Neural progenitor cell (in vitro differentiated cells): Measurements from ENCODE around the gene PRLR. TPM values are rescaled to one million over a fixed set of nuclear protein-coding genes. Genes with fewer than 3 reads are reported as not detected.

Experiments
- DNase-seq: peaks from one replicate; pipeline ENCODE4 v3.0.0-alpha.2; 2016; ENCODE audit warnings: low spot score
- H2AFZ ChIP-seq: fragments of 200-600 bp; sonication (generic); replicated peaks from 2 replicates; pipeline ENCODE4 v1.6.1; 2016; ENCODE audit warnings: antibody characterized with exemption
- H3F3A ChIP-seq: fragments of 200-600 bp; sonication (generic); 2 replicates; pipeline ENCODE4 v1.6.1; 2016; ENCODE audit warnings: antibody characterized with exemption, low read depth
- H3K27ac ChIP-seq: fragments of 200-600 bp; sonication (generic); 2 replicates; pipeline ENCODE4 v1.5.1; 2016; ENCODE audit warnings: mild to moderate bottlenecking
- H3K27me3 ChIP-seq: fragments of 200-600 bp; sonication (generic); 2 replicates; pipeline ENCODE4 v1.6.1; 2016; ENCODE audit warnings: mild to moderate bottlenecking, moderate library complexity
- H3K36me3 ChIP-seq: fragments of 200-600 bp; sonication (generic); 2 replicates; pipeline ENCODE4 v1.5.1; 2016
- H3K4me1 ChIP-seq: fragments of 200-600 bp; sonication (generic); 2 replicates; pipeline ENCODE4 v1.6.1; 2016; ENCODE audit warnings: mixed run types
- H3K4me2 ChIP-seq: fragments of 200-600 bp; sonication (generic); 2 replicates; pipeline ENCODE4 v1.6.1; 2016
- H3K4me3 ChIP-seq: fragments of 200-600 bp; sonication (generic); 2 replicates; pipeline ENCODE4 v1.5.1; 2016
- H3K79me2 ChIP-seq: fragments of 200-600 bp; sonication (generic); 2 replicates; pipeline ENCODE4 v1.6.1; 2016; ENCODE audit warnings: low read depth
- H3K9ac ChIP-seq: fragments of 200-600 bp; sonication (generic); 2 replicates; pipeline ENCODE4 v1.6.1; 2016
- H3K9me3 ChIP-seq: fragments of 200-600 bp; sonication (generic); 2 replicates; pipeline ENCODE4 v1.5.1; 2016; ENCODE audit warnings: low read depth
- H4K20me1 ChIP-seq: fragments of 200-600 bp; sonication (generic); 2 replicates; pipeline ENCODE4 v1.6.1; 2016; ENCODE audit warnings: low read depth
- H3K27ac Mint-ChIP-seq: 3 replicates; pipeline ENCODE4 v1.8.0; 2021; ENCODE audit warnings: mixed read lengths
- H3K27me3 Mint-ChIP-seq: 2 replicates; pipeline ENCODE4 v1.8.0; 2022; ENCODE audit warnings: low read depth, mild to moderate bottlenecking, inconsistent platforms, moderate library complexity, mixed read lengths; ENCODE audit not compliant: insufficient read depth
- H3K36me3 Mint-ChIP-seq: 3 replicates; pipeline ENCODE4 v1.8.0; 2021; ENCODE audit warnings: mixed read lengths
- H3K4me1 Mint-ChIP-seq: 3 replicates; pipeline ENCODE4 v1.8.0; 2021; ENCODE audit warnings: mixed read lengths
- H3K4me3 Mint-ChIP-seq: 3 replicates; pipeline ENCODE4 v1.8.0; 2021; ENCODE audit warnings: mild to moderate bottlenecking, moderate library complexity, mixed read lengths
- H3K9me3 Mint-ChIP-seq: 3 replicates; pipeline ENCODE4 v1.8.0; 2020; ENCODE audit warnings: mixed read lengths
- CTCF ChIP-seq: fragments of 200-600 bp; sonication (generic); IDR thresholded peaks from 2 replicates; pipeline ENCODE4 v1.5.1; 2017; ENCODE audit warnings: antibody characterized with exemption, mild to moderate bottlenecking
- EZH2 ChIP-seq: fragments of 200-600 bp; sonication (generic); IDR thresholded peaks from 2 replicates; pipeline ENCODE4 v1.6.1; 2017; ENCODE audit warnings: antibody characterized with exemption, mild to moderate bottlenecking, moderate library complexity
- EZH2phosphoT487 ChIP-seq: fragments of 200-600 bp; sonication (generic); IDR thresholded peaks from 2 replicates; pipeline ENCODE4 v1.6.1; 2017; ENCODE audit warnings: antibody characterized with exemption
- total RNA-seq: library from RNA; depleted of rRNA; stranded (reverse); fragments of >200 nt; gene quantifications from 2 replicates; pipeline ENCODE4 v1.2.3, GENCODE V29; 2015; ENCODE audit warnings: low replicate concordance

The PRLR gene
- total RNA-seq, 1 donor from 2014 or later = 0.51 TPM

- no peaks in the 10 kb centered on the region for H3K4me1 ChIP-seq
- no peaks in the 10 kb centered on the region for H4K20me1 ChIP-seq
- TF ChIP-seq EZH2 (no peak), CTCF (no peak), EZH2phosphoT487 (no peak)
- Mint-ChIP-seq H3K9me3 (peaks cover 5% of the 10 kb centered on the region), H3K4me1 (no peaks in the 10 kb centered on the region), H3K27me3 (peaks cover 2% of the 10 kb centered on the region), H3K36me3 (no peaks in the 10 kb centered on the region), H3K27ac (no peak overlapping the region), H3K4me3 (no peak overlapping the region)
- no peaks in the 10 kb centered on the region for H3K36me3 ChIP-seq
- no peak overlapping the region for H3K27ac ChIP-seq
- no peaks in the 10 kb centered on the region for H3K27me3 ChIP-seq
- no peak overlapping the region for H3K4me3 ChIP-seq
- DNase-seq = no peak
- no peaks in the 10 kb centered on the region for H3F3A ChIP-seq
- no peak overlapping the region for H3K4me2 ChIP-seq
- H2AFZ ChIP-seq = peak overlapping the region; percentile 28
- no peak overlapping the region for H3K9ac ChIP-seq
- no peaks in the 10 kb centered on the region for H3K79me2 ChIP-seq
- no peaks in the 10 kb centered on the region for H3K9me3 ChIP-seq
These were observed 36.0 kb upstream of the PRLR start for GRCh38 chr5:35266276-35266675.

GRCh38 chr5:35264509-35264908 is 34.2 kb upstream of the PRLR start:
- H3K4me3 Mint-ChIP-seq = no peak overlapping the region
- H3F3A ChIP-seq = no peaks in the 10 kb centered on the region
- H3K27me3 Mint-ChIP-seq = peaks cover 2% of the 10 kb centered on the region
- no peaks in the 10 kb centered on the region for H3K4me1 ChIP-seq
- no peak overlapping the region for H3K27ac Mint-ChIP-seq
- H3K9ac ChIP-seq = no peak overlapping the region
- no peaks in the 10 kb centered on the region for H3K79me2 ChIP-seq
- TF ChIP-seq EZH2phosphoT487 (no peak), EZH2 (no peak), CTCF (no peak)
- no peaks in the 10 kb centered on the region for H3K36me3 ChIP-seq
- H3K27me3 ChIP-seq = no peaks in the 10 kb centered on the region
- no peak for DNase-seq
- no peak overlapping the region for H3K4me2 ChIP-seq
- no peaks in the 10 kb centered on the region for H3K4me1 Mint-ChIP-seq
- peaks cover 11% of the 10 kb centered on the region for H3K9me3 Mint-ChIP-seq
- H4K20me1 ChIP-seq = no peaks in the 10 kb centered on the region
- no peak overlapping the region for H2AFZ ChIP-seq
- no peak overlapping the region for H3K27ac ChIP-seq
- H3K4me3 ChIP-seq = no peak overlapping the region
- no peaks in the 10 kb centered on the region for H3K36me3 Mint-ChIP-seq
- no peaks in the 10 kb centered on the region for H3K9me3 ChIP-seq

- Histone ChIP-seq H3K4me2 (no peak overlapping the region), H3K27ac (no peak overlapping the region), H2AFZ (no peak overlapping the region)
These were observed 33.1 kb upstream of the PRLR start for GRCh38 chr5:35263266-35263877.

More at GRCh38 chr5:35263266-35263877, 33.1 kb upstream of the PRLR start:
- H3K79me2 ChIP-seq = no peaks in the 10 kb centered on the region
- no peaks in the 10 kb centered on the region for H3F3A ChIP-seq
- H3K27ac Mint-ChIP-seq = no peak overlapping the region
- H3K9me3 Mint-ChIP-seq = peaks cover 14% of the 10 kb centered on the region
- H4K20me1 ChIP-seq = no peaks in the 10 kb centered on the region
- no peaks in the 10 kb centered on the region for H3K36me3 ChIP-seq
- no peak overlapping the region for H3K4me3 ChIP-seq
- no peak overlapping the region for H3K4me3 Mint-ChIP-seq
- H3K36me3 Mint-ChIP-seq = no peaks in the 10 kb centered on the region
- DNase-seq = no peak
- peaks cover under 1% of the 10 kb centered on the region for H3K27me3 Mint-ChIP-seq
- H3K4me1 Mint-ChIP-seq = no peaks in the 10 kb centered on the region
- H3K9me3 ChIP-seq = no peaks in the 10 kb centered on the region
- no peaks in the 10 kb centered on the region for H3K4me1 ChIP-seq
- H3K27me3 ChIP-seq = no peaks in the 10 kb centered on the region
- H3K9ac ChIP-seq = no peak overlapping the region
- no peak for TF ChIP-seq CTCF
- TF ChIP-seq EZH2 = no peak
- no peak for TF ChIP-seq EZH2phosphoT487
